SK-N-MC (cell line): ENCODE results near the gene LNX2.

ENCODE experiments used
- EZH2 ChIP-seq: fragments of 200-600 bp; sonication (generic); IDR thresholded peaks from one replicate; pipeline ENCODE4 v1.6.1; 2017; ENCODE audit warnings: antibody characterized with exemption
- FOXP2 ChIP-seq: optimal IDR thresholded peaks from 2 replicates; pipeline ENCODE3; 2011; ENCODE audit warnings: mild to moderate bottlenecking, moderate library complexity; ENCODE audit not compliant: insufficient read depth; ENCODE audit errors: extremely low read length, control extremely low read depth
- POLR2AphosphoS5 ChIP-seq: IDR thresholded peaks from 2 replicates; pipeline ENCODE4 v1.6.1; 2012; ENCODE audit warnings: mild to moderate bottlenecking, low read depth, low read length, borderline replicate concordance

DNA sequence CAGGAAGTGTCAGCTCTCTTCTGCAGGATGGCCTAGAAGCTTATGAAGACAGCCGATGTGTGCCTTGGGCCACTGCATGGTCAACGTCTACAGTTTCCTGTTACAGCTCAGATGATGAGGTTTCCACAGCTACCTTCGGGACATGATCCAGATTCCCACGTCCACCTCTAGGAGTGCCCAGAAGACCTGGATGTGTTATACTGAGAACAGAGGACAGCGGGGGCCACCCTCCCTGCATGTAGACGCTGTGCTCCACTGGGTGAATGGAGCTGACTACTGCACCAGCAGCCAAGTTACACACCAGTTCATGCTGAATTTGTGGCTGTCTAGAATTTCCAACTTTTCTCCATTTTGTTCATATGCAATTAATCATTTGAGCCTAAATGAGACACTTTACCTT, 91.4 kb downstream of the LNX2 start:
- no peak for TF ChIP-seq POLR2AphosphoS5
- no peak for TF ChIP-seq EZH2
- no peak for TF ChIP-seq FOXP2
